ENCODE measurements around the gene FMN1. TPM values are rescaled to one million over a fixed set of nuclear protein-coding genes. Genes with fewer than 3 reads are reported as not detected.

FMN1 gene
- total and polyA plus RNA-seq, 10 donors = 0.43 to 42.1 (median 8.6) TPM

DNA sequence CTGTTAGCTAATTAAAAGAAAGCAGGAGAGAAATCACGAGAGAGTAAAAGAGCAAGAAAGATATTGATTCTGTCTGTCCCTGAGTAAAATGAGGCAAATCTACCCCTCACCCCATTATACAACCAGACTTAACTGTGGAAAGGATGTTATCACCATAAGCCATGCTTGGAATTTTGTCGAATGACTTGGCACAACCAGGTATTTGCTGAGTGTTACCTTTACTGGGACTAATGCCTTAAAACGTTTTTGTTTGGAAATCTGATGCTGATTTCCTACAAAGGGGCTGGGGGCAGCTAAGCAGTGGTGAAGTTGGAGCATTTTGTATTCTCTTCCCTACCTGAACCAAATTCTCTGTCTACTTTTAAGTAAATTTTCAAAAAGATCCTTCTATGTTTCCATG lies 265.6 kb downstream of the FMN1 start:
- intact Hi-C loops (cut with DNase I; ENCODE audit: low total_unique reads) = no loop called here
- H3K36me3 ChIP-seq = no peaks in the 10 kb centered on the region
- no peak overlapping the region for H3K4me3 ChIP-seq
- WGBS, 5 donors = 62 to 73% (median 66%) methylated on average over 3 of the region's 3 CpGs
- no peak for DNase-seq
- peaks cover 0 to 4% (median 0%) of the 10 kb centered on the region in 8 donors for H3K9me3 ChIP-seq
- H3K27ac ChIP-seq = no peak overlapping the region
- TF ChIP-seq, protein P1, sequence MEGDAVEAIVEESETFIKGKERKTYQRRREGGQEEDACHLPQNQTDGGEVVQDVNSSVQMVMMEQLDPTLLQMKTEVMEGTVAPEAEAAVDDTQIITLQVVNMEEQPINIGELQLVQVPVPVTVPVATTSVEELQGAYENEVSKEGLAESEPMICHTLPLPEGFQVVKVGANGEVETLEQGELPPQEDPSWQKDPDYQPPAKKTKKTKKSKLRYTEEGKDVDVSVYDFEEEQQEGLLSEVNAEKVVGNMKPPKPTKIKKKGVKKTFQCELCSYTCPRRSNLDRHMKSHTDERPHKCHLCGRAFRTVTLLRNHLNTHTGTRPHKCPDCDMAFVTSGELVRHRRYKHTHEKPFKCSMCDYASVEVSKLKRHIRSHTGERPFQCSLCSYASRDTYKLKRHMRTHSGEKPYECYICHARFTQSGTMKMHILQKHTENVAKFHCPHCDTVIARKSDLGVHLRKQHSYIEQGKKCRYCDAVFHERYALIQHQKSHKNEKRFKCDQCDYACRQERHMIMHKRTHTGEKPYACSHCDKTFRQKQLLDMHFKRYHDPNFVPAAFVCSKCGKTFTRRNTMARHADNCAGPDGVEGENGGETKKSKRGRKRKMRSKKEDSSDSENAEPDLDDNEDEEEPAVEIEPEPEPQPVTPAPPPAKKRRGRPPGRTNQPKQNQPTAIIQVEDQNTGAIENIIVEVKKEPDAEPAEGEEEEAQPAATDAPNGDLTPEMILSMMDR (IDR thresholded peaks at IDR 0.05 in 8 of 11, conservative IDR thresholded peaks at IDR 0.05 in 3 of 11) = no peak
- TF ChIP-seq POLR2A (IDR thresholded peaks at IDR 0.05) (no peak), POLR2AphosphoS5 (IDR thresholded peaks at IDR 0.05) (no peak)
- H3K4me1 ChIP-seq = no peaks in the 10 kb centered on the region
- H3K27me3 ChIP-seq (replicated peaks in 1 of 7) = no peaks in the 10 kb centered on the region

DNA sequence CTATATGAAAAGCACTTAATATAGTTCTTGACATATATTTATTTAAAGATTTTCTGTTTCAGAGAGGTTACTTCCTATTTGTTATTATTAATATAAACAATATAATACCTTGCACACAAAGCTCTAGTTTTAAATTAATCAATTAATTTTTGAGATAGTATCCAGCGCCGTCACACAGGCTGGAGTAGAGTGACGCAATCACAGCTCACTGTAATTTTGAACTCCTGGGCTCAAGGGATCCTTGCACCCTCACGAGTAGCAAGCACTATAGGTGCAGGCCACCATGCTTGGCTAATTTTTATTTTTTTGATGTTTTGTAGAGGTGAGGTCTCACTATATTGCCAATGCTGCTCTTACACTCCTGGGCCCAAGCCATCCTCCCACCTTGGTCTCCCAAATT lies 267.4 kb downstream of the FMN1 start:
- H3K36me3 ChIP-seq = no peaks in the 10 kb centered on the region
- intact Hi-C loops (cut with DNase I; ENCODE audit: low total_unique reads) = no loop called here
- H3K4me1 ChIP-seq = no peaks in the 10 kb centered on the region
- no peak overlapping the region for H3K4me3 ChIP-seq
- no peaks in the 10 kb centered on the region for H3K27me3 ChIP-seq (replicated peaks in 1 of 7)
- peaks cover 0 to 4% (median 0%) of the 10 kb centered on the region in 8 donors for H3K9me3 ChIP-seq
- TF ChIP-seq, protein P1 (IDR thresholded peaks at IDR 0.05 in 8 of 11, conservative IDR thresholded peaks at IDR 0.05 in 3 of 11) = no peak
- TF ChIP-seq POLR2AphosphoS5 (IDR thresholded peaks at IDR 0.05) (no peak), POLR2A (IDR thresholded peaks at IDR 0.05) (no peak)
- H3K27ac ChIP-seq = no peak overlapping the region
- no peak for DNase-seq
- 70 to 94% (median 89%) methylated on average over 4 of the region's 4 CpGs for WGBS, 5 donors

DNA sequence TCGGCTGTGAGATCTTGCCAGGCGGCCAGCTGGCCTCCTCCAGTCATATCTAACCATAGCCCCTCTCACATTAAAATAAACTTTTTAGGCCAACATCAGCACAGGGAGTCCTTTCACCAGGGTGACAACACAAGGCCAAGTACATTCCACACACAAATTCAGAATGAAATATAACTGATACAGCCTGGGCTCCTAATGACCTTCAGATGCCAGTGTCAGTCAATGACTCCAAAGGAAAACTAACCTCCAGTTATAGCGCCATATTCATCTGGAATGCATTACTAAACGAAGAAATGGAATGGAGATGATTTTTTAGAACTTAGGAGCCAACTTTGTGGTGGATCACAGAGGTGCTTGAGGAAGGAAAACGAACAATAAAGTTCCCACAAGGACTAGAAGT lies 271.3 kb downstream of the FMN1 start:
- no peak for DNase-seq
- TF ChIP-seq, protein P1 (IDR thresholded peaks at IDR 0.05 in 8 of 11, conservative IDR thresholded peaks at IDR 0.05 in 3 of 11) = no peak
- TF ChIP-seq POLR2A (IDR thresholded peaks at IDR 0.05) = no peak
- no peak for TF ChIP-seq POLR2AphosphoS5 (IDR thresholded peaks at IDR 0.05)
- WGBS, 5 donors = 79 to 84% (median 81%) methylated on average over 5 of the region's 5 CpGs
- Histone ChIP-seq H3K4me1 (no peaks in the 10 kb centered on the region), H3K9me3 (no peaks in the 10 kb centered on the region), H3K27ac (no peak overlapping the region), H3K27me3 (replicated peaks in 1 of 7) (no peaks in the 10 kb centered on the region), H3K4me3 (no peak overlapping the region), H3K36me3 (no peaks in the 10 kb centered on the region)
- intact Hi-C loops (cut with DNase I; ENCODE audit: low total_unique reads) = no loop called here

DNA sequence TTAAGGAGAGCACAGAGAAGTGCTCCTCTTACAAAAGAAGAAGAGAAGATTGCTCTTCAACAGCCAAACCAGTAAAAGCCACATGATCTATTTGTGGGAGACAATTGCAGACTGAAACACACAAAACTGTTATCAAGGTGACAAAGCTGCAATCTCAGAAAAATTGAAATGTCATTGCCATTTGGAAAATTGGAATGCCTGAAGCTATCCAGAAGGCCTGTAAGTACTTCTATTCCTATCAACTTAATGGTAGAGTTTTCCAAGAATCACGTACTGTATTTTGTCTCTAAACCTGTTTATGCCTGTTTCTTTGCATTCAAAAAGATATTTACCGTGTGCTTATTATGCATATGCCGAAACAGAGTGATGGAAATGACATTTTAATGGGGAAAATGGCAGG lies 272.0 kb downstream of the FMN1 start:
- no peaks in the 10 kb centered on the region for H3K27me3 ChIP-seq (replicated peaks in 1 of 7)
- intact Hi-C loops (cut with DNase I; ENCODE audit: low total_unique reads) = no loop called here
- no peaks in the 10 kb centered on the region for H3K4me1 ChIP-seq
- H3K36me3 ChIP-seq = no peaks in the 10 kb centered on the region
- TF ChIP-seq POLR2AphosphoS5 (IDR thresholded peaks at IDR 0.05) = no peak
- H3K4me3 ChIP-seq = no peak overlapping the region
- no peak overlapping the region for H3K27ac ChIP-seq
- no peaks in the 10 kb centered on the region for H3K9me3 ChIP-seq
- DNase-seq = no peak
- WGBS, 5 donors = 57 to 89% (median 81%) methylated on average over 3 of the region's 3 CpGs
